ENCODE data around the gene GRIA3. TPM values are rescaled to one million over a fixed set of nuclear protein-coding genes. Genes with fewer than 3 reads are reported as not detected.
A peak's percentile ranks its signal among the peaks of the same experiment; 100 is the strongest.

GRIA3 gene
- total RNA-seq, 1 experiment from 2014 or later = 1.4 TPM

- no peak for DNase-seq
- Histone ChIP-seq H3K9ac (ENCODE audit: extremely low read depth, insufficient read length, low read length) (no peak overlapping the region), H3K23me2 (ENCODE audit: insufficient read length, low read depth, low read length, poor library complexity, severe bottlenecking) (no peaks in the 10 kb centered on the region), H3T11ph (ENCODE audit: low read length) (no peak overlapping the region), H2AFZ (ENCODE audit: low read length) (no peak overlapping the region), H3K4me2 (ENCODE audit: insufficient read depth, insufficient read length, low read length) (no peak overlapping the region), H4K8ac (replicated peaks; ENCODE audit: insufficient read length, low read depth, low read length) (no peak overlapping the region), H4K91ac (ENCODE audit: insufficient read length, low read depth, low read length) (no peak overlapping the region), H2BK15ac (ENCODE audit: low read depth, low read length) (no peak overlapping the region), H4K20me1 (ENCODE audit: control insufficient read depth, insufficient read depth, insufficient read length) (no peaks in the 10 kb centered on the region), H2BK20ac (ENCODE audit: low read depth, low read length, poor library complexity, severe bottlenecking) (no peak overlapping the region), H3K18ac (ENCODE audit: insufficient read length, low read depth, low read length) (no peak overlapping the region), H2AK5ac (ENCODE audit: insufficient read length, low read length) (no peak overlapping the region), H3K79me1 (ENCODE audit: insufficient read depth, low read depth, low read length, poor library complexity, severe bottlenecking) (no peaks in the 10 kb centered on the region), H3K4ac (ENCODE audit: low read depth, low read length) (no peak overlapping the region), H3K23ac (ENCODE audit: insufficient read length, low read depth, low read length) (no peak overlapping the region), H3K79me2 (ENCODE audit: insufficient read depth, low read length) (no peaks in the 10 kb centered on the region), H3K4me1 (ENCODE audit: insufficient read depth, low read length) (no peaks in the 10 kb centered on the region), H2BK120ac (ENCODE audit: low read depth, low read length, poor library complexity, severe bottlenecking) (no peak overlapping the region), H4K5ac (ENCODE audit: insufficient read length, low read depth, low read length) (no peak overlapping the region), H3K27ac (ENCODE audit: insufficient read length, low read depth, low read length) (no peak overlapping the region), H3K27me3 (ENCODE audit: insufficient read depth, low read length) (peaks cover 3% of the 10 kb centered on the region; the same call in 1 of the 2 replicates), H3K56ac (ENCODE audit: insufficient read length, low read depth, low read length) (no peak overlapping the region), H3K9me3 (ENCODE audit: control insufficient read depth, low read depth, low read length) (peaks cover 23% of the 10 kb centered on the region), H3K14ac (ENCODE audit: insufficient read depth, low read length) (no peak overlapping the region), H2BK12ac (ENCODE audit: insufficient read length, low read depth, low read length) (no peak overlapping the region), H2BK5ac (ENCODE audit: insufficient read length, low read length) (no peak overlapping the region)
- Mint-ChIP-seq H3K4me1 (0 out of 4 replicates have a peak, but pooled peaks cover 0 to 2% of the 10 kb centered on the region in 2 experiments), H3K27me3 (ENCODE audit: low read depth) (no peaks in the 10 kb centered on the region; the same call in 1 of the 2 replicates), H3K27ac (no peak overlapping the region), H3K4me3 (no peak overlapping the region), H3K9me3 (peaks cover 3 to 44% of the 10 kb centered on the region in 2 experiments; a peak in 3 of 5 replicates), H3K36me3 (ENCODE audit: insufficient read depth in 1 of 3, low read depth in 3 of 3) (no peaks in the 10 kb centered on the region)
- WGBS (ENCODE audit: extremely low coverage, insufficient read length, low lambda C conversion rate) = no CpG with 5 or more reads among the region's 3 CpGs
- peak; percentile 66 for TF ChIP-seq CTCF (conservative IDR thresholded peaks at IDR 0.05)
Observed at GRCh38 chrX:123450222-123450621, 266.1 kb downstream of the GRIA3 start.

Measured in H9 (cell line).